H7 (cell line): Measurements from ENCODE around the gene ADAMTS14. TPM values are rescaled to one million over a fixed set of nuclear protein-coding genes. Genes with fewer than 3 reads are reported as not detected.

Experiments used
- DNase-seq: peaks from one replicate; pipeline ENCODE4 v3.0.0; 2012
- H3K27me3 ChIP-seq: 2 replicates; pipeline ENCODE4 v1.6.0; 2011; ENCODE audit warnings: mild to moderate bottlenecking, low read length; ENCODE audit not compliant: control insufficient read depth, insufficient read depth
- H3K36me3 ChIP-seq: replicated peaks from 2 replicates; pipeline ENCODE4 v1.5.1; 2011; ENCODE audit warnings: low read length; ENCODE audit not compliant: control insufficient read depth, insufficient read depth
- H3K4me3 ChIP-seq: 2 replicates; pipeline ENCODE4 v1.5.1; 2011; ENCODE audit warnings: low read depth, mild to moderate bottlenecking, control low read depth, low read length, moderate library complexity; ENCODE audit not compliant: insufficient read depth
- total RNA-seq: library from RNA; depleted of rRNA; stranded (reverse); fragments of >200 nt; shearing (Covaris generic); gene quantifications from 2 replicates; pipeline ENCODE4 v1.2.3, GENCODE V29; 2014

The ADAMTS14 gene
- total RNA-seq, 1 experiment from 2014 or later: 1.1 TPM

DNA sequence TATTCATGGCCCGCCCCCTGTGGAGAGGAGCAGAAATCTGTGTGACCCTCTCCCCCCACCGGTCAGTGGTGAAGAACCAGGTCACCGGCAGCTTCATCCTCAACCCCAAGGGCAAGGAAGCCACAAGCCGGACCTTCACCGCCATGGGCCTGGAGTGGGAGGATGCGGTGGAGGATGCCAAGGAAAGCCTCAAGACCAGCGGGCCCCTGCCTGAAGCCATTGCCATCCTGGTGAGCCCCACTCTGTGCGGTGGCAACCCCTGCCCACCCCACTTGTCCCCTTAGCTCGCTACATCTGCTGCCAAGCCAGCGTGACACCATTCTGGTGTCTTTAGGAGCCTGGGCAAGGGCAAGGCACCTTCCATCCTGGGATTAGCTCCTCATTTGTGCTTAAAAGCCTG lies 77.5 kb downstream of the ADAMTS14 start:
- H3K4me3 ChIP-seq: no peak overlapping the region
- DNase-seq: peak; percentile 43
- no peaks in the 10 kb centered on the region for H3K27me3 ChIP-seq
- H3K36me3 ChIP-seq: no peaks in the 10 kb centered on the region

DNA sequence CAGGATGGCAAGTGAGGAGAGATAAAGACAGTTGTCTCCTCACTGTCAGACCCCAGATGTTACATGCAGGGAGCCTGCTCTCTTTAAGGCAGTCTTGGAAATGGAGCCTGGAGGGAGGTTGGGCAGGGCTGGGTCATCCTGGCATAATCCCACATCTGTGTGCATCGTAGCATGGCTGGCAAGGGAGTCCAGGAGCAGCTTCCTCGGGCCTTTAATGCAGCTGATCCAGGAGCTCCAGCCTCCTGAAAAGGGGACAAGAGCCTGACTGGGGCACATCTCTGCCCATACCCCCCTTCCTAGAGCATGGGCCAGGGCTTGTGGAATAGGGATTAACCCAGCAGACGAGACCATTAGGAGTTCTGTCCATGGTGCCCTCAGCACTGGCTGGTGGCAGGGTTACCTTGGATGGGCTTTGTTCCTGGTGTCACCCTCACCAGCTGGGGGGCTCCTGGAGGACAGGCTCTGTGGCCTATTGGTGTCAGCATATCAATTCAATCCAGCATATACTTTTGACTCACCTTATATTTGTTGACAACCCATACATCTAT lies 77.9 kb downstream of the ADAMTS14 start:
- Histone ChIP-seq H3K27me3 (no peaks in the 10 kb centered on the region), H3K36me3 (no peaks in the 10 kb centered on the region), H3K4me3 (no peak overlapping the region)
- no peak for DNase-seq

DNA sequence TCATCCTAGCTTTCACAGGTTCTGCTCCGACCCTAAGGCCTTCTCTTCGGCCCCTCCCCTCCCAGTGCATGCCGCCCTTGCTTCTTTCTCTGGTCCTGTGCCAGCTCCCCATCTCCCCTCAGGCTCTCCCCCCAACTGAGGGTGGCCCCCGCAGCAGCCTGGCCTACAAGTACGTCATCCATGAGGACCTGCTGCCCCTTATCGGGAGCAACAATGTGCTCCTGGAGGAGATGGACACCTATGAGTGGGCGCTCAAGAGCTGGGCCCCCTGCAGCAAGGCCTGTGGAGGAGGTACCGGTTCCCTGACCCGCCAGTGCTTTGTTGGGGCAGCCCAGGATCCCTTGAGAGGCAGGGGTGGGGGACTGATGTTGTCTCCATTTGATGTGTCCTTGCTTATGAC lies 79.0 kb downstream of the ADAMTS14 start:
- Histone ChIP-seq H3K27me3 (no peaks in the 10 kb centered on the region), H3K4me3 (no peak overlapping the region), H3K36me3 (no peaks in the 10 kb centered on the region)
- no peak for DNase-seq

DNA sequence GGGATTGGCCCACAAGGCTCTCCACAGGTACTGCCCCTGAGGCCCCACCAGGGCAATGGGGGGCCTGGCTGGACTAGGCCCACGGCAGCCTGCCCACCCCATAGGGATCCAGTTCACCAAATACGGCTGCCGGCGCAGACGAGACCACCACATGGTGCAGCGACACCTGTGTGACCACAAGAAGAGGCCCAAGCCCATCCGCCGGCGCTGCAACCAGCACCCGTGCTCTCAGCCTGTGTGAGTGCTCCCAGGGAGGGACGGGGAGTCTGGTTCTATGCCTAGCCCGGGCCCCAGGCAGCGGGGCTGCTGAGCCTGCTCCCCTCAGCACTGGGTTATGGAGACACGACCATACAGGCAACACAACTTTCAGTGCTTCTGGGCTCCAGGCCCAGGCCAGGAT lies 79.7 kb downstream of the ADAMTS14 start:
- H3K27me3 ChIP-seq: no peaks in the 10 kb centered on the region
- peak; percentile 40 for DNase-seq
- no peaks in the 10 kb centered on the region for H3K36me3 ChIP-seq
- no peak overlapping the region for H3K4me3 ChIP-seq

DNA sequence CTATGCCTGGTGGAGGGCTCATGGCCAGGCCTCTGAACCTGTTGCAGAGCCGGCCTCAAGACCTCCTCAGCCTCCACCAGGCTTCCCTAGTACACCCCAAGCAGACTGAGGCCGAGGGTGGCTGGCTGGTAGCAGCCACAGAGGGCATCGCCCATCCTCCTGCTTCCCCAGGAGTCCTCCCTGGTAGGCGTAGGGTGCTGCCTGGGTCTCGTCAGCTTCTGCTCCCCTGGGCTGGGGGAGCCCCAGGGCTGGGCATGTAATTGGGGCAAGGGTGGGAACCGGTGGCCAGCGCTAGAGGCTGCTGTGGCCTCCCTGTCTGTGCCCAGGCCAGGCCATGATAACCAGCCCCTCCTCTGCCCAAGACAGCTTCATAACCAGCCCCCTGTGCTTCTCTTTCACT lies 80.3 kb downstream of the ADAMTS14 start:
- no peak overlapping the region for H3K4me3 ChIP-seq
- no peaks in the 10 kb centered on the region for H3K36me3 ChIP-seq
- H3K27me3 ChIP-seq: no peaks in the 10 kb centered on the region
- peak; percentile 49 for DNase-seq

DNA sequence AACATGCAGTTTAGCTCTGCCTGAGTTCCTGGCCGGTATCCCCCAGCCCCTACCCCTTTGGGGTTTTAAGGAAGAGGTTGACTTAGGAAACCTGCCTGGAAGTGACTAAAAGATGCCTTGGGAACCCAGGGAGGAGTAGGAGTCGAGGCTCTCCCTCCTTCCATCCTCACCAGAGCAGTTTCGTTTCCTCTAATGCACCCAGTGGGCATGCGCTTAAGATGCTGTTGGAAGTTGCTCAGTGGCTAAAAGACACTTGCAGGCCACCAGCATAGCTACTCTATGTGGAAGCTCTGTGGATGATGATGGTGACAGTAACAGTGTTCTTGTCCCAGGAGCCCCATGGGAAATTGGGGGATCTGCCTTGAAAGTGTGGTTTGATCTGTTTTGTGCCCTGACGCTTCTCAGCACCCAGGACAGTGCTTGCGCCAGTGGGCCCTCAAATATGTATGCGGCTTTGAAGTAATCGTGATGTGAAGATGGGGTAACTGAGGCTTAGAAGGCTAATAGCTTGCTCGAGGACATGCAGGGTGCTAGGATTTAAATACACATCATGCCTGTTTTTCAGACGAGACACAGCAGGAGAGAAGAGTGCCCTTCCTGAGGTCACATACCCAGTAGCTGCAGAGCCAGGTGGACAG lies 80.8 kb downstream of the ADAMTS14 start:
- no peak overlapping the region for H3K4me3 ChIP-seq
- H3K27me3 ChIP-seq: no peaks in the 10 kb centered on the region
- DNase-seq: no peak
- H3K36me3 ChIP-seq: no peaks in the 10 kb centered on the region

DNA sequence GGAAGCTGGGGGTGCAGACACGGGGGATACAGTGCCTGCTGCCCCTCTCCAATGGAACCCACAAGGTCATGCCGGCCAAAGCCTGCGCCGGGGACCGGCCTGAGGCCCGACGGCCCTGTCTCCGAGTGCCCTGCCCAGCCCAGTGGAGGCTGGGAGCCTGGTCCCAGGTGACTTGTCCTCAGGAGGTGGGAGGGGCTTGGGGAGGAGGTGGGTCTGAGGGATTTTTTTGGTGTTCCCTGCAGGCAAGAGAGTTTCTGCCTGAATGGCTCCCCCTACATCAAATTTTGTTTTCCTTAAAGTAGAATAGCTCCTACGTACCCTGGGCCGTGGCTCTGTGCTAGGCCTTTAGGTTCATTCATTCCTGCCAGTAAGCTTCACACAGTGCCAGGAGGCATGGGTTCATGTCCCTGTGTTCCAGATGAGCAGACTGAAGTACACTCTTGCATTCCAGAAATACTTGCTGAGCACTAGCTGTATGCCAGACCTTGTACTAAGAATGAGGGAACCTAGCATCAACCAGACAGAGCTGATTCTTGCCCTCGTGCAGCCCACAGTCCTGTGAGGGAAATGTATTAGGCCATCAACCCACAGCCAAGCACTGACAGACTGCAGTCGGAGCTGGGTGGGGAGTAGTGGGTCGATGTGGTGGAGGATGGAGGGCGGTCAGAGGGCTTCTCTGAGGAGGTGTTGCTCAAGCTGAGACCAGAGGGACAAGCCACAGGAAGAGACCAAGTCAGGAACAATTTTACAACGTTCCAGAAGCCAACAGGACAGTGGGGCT lies 81.7 kb downstream of the ADAMTS14 start:
- H3K4me3 ChIP-seq: no peak overlapping the region
- H3K36me3 ChIP-seq: no peaks in the 10 kb centered on the region
- DNase-seq: peak; percentile 91
- no peaks in the 10 kb centered on the region for H3K27me3 ChIP-seq

DNA sequence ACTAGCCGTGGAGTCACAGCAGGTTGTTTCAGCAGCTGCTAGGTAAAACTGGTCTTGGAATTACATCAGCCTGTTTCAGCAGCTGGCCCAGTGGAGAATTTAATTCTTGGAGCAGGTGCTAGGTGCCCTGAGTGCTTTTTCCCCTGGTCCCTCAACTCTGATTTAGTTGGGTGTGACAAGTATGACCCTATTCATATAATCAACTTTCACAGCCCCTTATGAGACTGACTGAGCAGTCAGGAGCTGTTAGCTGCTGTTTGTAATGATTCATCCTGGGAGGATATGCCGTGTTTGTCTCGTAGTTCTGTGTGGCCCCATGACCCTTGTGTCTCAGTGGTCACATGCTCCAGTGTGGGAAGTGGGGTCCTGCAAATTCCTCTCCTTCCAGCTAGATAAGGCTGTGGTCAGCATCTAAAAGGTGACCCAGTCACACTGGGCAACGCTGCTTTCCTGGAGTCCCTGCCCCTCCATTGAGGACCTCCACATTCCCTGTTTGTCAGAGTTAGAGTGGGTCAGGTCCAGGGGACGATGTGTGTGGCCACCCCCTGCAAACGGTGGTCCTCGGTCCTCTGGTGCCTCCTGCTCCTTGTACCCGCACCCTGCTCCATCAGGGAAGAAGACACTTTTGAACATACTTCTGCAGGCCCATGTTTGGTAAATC lies 84.5 kb downstream of the ADAMTS14 start:
- H3K4me3 ChIP-seq: no peak overlapping the region
- no peaks in the 10 kb centered on the region for H3K36me3 ChIP-seq
- DNase-seq: no peak
- H3K27me3 ChIP-seq: no peaks in the 10 kb centered on the region

DNA sequence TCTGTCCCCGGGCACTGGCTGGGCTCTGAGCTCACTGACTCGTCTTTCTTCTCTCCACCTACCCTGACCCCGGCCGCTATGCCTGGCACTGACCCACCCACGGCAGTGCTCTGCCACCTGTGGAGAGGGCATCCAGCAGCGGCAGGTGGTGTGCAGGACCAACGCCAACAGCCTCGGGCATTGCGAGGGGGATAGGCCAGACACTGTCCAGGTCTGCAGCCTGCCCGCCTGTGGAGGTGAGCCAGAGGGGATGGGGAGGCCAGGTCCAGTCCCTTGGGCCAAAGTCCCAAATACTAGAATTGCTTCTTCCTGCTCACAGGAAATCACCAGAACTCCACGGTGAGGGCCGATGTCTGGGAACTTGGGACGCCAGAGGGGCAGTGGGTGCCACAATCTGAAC lies 85.5 kb downstream of the ADAMTS14 start:
- no peaks in the 10 kb centered on the region for H3K27me3 ChIP-seq
- H3K4me3 ChIP-seq: no peak overlapping the region
- no peaks in the 10 kb centered on the region for H3K36me3 ChIP-seq
- no peak for DNase-seq

DNA sequence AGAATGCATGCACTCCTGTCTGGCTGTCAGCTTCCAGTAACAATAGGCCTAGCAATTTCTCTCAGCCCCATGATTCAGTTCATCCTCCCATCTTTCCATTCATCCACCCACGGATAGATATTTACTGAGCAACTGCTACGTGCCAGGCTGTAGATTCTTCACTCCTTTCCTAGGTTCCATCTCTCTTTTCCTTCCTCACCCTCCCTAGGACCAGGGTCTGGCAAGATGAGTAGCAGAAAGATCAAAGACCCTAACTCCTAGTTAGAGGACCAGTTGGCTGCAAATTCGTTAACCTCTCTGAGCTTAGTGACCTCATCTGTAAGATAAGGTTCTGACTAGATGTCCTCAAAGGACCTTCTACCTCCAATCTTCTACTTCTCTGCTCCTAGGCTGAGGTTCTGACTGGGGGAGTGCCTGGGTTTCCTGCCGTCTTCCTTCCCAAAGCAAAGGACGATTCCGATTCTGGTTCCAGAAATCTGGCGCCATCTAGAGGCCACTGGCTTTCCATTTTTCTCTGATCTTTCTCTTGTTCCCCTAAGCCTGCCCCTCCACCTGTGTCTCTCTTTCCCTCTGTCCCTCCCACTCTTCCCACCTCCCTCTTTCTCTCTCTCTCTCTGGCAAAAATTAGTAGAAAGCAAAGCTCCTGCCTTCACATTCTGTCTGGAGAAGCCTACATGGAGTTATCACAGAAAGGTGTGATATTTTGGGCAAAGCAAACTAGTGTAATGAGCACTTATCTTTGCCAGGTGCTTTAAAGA lies 86.6 kb downstream of the ADAMTS14 start:
- no peaks in the 10 kb centered on the region for H3K27me3 ChIP-seq
- no peaks in the 10 kb centered on the region for H3K36me3 ChIP-seq
- peak; percentile 88 for DNase-seq
- H3K4me3 ChIP-seq: no peak overlapping the region

DNA sequence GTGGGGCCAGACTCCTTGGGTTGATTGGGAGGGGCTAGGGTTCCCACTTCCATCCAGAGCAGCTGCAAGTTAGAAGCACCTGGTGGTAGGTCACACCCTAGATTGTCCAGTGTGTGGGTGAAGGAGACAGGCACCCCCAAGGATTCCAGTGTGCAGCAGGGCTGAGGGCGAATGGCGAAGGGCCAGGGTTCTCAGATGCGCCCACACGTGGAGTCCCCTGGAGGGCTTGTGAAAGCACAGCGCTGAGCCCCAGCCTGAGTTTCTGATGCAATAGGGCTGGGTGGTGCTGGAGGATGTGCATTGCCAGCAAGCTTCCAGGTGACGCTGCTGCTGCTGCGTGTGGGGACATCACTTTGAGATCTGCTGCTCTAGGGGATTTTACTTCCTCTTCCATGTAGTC lies 87.5 kb downstream of the ADAMTS14 start:
- H3K27me3 ChIP-seq: no peaks in the 10 kb centered on the region
- no peak for DNase-seq
- no peaks in the 10 kb centered on the region for H3K36me3 ChIP-seq
- H3K4me3 ChIP-seq: no peak overlapping the region

DNA sequence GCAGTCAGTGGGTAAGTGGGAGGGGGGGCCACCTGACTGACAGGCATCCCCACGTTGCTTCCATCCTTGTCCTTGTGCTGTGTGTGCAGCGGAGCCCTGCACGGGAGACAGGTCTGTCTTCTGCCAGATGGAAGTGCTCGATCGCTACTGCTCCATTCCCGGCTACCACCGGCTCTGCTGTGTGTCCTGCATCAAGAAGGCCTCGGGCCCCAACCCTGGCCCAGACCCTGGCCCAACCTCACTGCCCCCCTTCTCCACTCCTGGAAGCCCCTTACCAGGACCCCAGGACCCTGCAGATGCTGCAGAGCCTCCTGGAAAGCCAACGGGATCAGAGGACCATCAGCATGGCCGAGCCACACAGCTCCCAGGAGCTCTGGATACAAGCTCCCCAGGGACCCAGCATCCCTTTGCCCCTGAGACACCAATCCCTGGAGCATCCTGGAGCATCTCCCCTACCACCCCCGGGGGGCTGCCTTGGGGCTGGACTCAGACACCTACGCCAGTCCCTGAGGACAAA lies 88.0 kb downstream of the ADAMTS14 start:
- Histone ChIP-seq H3K27me3 (no peaks in the 10 kb centered on the region), H3K4me3 (no peak overlapping the region), H3K36me3 (no peaks in the 10 kb centered on the region)
- no peak for DNase-seq

DNA sequence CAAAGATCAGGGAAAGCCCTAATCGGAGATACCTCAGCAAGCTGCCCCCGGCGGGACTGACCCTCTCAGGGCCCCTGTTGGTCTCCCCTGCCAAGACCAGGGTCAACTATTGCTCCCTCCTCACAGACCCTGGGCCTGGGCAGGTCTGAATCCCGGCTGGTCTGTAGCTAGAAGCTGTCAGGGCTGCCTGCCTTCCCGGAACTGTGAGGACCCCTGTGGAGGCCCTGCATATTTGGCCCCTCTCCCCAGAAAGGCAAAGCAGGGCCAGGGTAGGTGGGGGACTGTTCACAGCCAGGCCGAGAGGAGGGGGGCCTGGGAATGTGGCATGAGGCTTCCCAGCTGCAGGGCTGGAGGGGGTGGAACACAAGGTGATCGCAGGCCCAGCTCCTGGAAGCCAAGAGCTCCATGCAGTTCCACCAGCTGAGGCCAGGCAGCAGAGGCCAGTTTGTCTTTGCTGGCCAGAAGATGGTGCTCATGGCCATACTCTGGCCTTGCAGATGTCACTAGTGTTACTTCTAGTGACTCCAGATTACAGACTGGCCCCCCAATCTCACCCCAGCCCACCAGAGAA lies 88.8 kb downstream of the ADAMTS14 start:
- H3K4me3 ChIP-seq: no peak overlapping the region
- no peaks in the 10 kb centered on the region for H3K27me3 ChIP-seq
- peak; percentile 84 for DNase-seq
- no peaks in the 10 kb centered on the region for H3K36me3 ChIP-seq
